ENCODE results near the gene FOXL1. TPM values are rescaled to one million over a fixed set of nuclear protein-coding genes. Genes with fewer than 3 reads are reported as not detected.

The FOXL1 gene
- total RNA-seq, 1 donor from 2014 or later, result 6.4 TPM

DNA sequence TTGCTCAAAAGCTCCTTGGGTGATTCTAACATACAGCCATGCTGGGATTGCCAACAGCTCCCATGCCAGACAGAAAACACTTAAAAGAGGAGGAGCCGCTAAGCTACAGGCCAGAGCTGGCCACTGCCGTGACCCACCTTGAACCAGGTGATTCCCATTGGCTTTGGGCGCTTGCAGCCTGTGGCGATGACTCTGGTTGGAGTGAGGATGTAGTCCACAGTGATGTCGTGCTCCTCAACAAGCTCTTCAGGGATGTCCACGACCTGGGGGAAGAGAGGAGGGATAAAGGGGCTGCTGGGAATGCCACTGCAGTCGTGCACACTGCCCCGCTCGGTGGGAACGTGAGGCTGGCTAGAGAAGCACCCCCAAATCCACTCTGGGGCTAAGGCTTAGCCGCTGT lies 36.8 kb upstream of the FOXL1 start:
- no peak overlapping the region for H3K4me3 Mint-ChIP-seq (ENCODE audit: unreplicated experiment)
- no peaks in the 10 kb centered on the region for H3K9me3 Mint-ChIP-seq (ENCODE audit: unreplicated experiment)
- H3K27ac Mint-ChIP-seq (ENCODE audit: unreplicated experiment), result no peak overlapping the region
- peaks cover 6% of the 10 kb centered on the region for H3K36me3 Mint-ChIP-seq (ENCODE audit: unreplicated experiment)
- H3K27me3 Mint-ChIP-seq (ENCODE audit: unreplicated experiment), result peaks cover 20% of the 10 kb centered on the region
- H3K4me1 Mint-ChIP-seq (ENCODE audit: unreplicated experiment), result no peaks in the 10 kb centered on the region
- TF ChIP-seq, protein P1, sequence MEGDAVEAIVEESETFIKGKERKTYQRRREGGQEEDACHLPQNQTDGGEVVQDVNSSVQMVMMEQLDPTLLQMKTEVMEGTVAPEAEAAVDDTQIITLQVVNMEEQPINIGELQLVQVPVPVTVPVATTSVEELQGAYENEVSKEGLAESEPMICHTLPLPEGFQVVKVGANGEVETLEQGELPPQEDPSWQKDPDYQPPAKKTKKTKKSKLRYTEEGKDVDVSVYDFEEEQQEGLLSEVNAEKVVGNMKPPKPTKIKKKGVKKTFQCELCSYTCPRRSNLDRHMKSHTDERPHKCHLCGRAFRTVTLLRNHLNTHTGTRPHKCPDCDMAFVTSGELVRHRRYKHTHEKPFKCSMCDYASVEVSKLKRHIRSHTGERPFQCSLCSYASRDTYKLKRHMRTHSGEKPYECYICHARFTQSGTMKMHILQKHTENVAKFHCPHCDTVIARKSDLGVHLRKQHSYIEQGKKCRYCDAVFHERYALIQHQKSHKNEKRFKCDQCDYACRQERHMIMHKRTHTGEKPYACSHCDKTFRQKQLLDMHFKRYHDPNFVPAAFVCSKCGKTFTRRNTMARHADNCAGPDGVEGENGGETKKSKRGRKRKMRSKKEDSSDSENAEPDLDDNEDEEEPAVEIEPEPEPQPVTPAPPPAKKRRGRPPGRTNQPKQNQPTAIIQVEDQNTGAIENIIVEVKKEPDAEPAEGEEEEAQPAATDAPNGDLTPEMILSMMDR (IDR thresholded peaks at IDR 0.05), result no peak
- no peak for DNase-seq (ENCODE audit: extremely low spot score, unreplicated experiment)

DNA sequence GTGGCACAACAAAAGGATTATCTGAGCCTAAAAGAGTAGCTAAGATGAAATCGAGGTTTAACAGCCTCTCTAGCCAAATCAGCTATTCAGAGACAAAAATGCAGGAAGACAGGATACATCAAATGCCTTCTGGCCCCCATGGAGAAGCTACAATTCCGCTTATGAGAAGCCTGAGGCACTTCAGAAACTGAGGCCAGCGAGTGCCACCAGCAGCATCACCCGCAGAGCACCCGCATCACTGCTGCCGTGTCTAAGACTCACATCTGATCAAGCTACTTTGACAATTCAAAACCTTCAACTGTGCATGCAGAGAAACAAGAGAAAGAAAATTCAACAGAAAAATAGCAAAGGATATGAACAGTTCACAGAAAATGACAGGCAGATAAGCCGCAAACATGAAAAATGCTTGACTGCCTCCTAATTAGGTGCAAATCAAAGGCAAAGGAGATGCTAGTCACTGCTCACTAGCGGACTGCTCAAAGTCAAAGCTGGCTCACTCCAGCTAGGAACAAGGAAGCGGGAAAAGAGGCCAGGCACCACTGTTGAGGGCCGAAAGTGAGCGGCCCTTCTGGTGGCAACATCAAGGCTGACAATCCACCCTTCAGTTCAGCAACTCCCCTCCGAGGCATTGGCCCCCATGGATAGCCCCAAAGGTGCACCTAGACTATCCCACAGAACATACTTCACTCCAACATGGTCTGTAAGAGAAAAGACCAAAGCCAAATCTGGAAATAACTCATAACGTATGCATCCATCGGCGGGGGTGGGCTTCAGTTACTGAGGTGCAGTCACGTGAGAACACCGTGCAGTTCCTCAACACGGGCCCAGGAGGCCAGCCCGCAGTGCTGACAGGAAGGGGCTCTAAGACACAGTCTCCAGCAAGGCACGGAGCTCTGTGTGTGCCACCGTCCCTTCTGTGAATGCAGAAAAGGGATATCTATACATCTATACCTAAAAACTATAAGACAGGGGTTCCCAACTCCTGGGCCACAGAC lies 35.3 kb upstream of the FOXL1 start:
- Mint-ChIP-seq H3K36me3 (ENCODE audit: unreplicated experiment) (peaks cover 6% of the 10 kb centered on the region), H3K9me3 (ENCODE audit: unreplicated experiment) (no peaks in the 10 kb centered on the region), H3K4me1 (ENCODE audit: unreplicated experiment) (no peaks in the 10 kb centered on the region), H3K4me3 (ENCODE audit: unreplicated experiment) (no peak overlapping the region), H3K27ac (ENCODE audit: unreplicated experiment) (no peak overlapping the region), H3K27me3 (ENCODE audit: unreplicated experiment) (peaks cover 23% of the 10 kb centered on the region)
- DNase-seq (ENCODE audit: extremely low spot score, unreplicated experiment), result no peak
- TF ChIP-seq, protein P1 (IDR thresholded peaks at IDR 0.05), result no peak

DNA sequence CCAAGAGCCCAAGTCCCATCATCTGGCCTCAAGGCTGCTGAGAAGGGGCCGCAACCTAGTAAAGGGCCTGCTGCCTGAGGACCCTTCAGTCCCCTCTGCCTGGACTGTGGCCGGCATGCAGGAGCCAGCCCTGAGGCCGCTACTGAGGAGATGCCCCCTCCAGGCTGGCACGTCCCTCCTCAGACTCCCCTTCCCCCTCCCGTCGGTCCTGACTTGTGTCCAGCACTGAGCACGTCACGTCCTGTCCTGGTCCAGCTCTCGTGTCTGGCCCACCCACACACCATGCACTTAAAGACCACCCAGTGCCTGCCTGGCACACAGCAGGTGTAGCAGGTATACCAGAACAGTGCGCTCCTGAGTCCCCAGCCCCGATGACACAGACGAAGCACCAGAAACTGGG lies 32.9 kb upstream of the FOXL1 start:
- no peak overlapping the region for H3K4me3 Mint-ChIP-seq (ENCODE audit: unreplicated experiment)
- H3K36me3 Mint-ChIP-seq (ENCODE audit: unreplicated experiment), result peaks cover 7% of the 10 kb centered on the region
- DNase-seq (ENCODE audit: extremely low spot score, unreplicated experiment), result no peak
- no peaks in the 10 kb centered on the region for H3K9me3 Mint-ChIP-seq (ENCODE audit: unreplicated experiment)
- peaks cover 17% of the 10 kb centered on the region for H3K27me3 Mint-ChIP-seq (ENCODE audit: unreplicated experiment)
- no peaks in the 10 kb centered on the region for H3K4me1 Mint-ChIP-seq (ENCODE audit: unreplicated experiment)
- no peak overlapping the region for H3K27ac Mint-ChIP-seq (ENCODE audit: unreplicated experiment)
- TF ChIP-seq, protein P1 (IDR thresholded peaks at IDR 0.05), result no peak

DNA sequence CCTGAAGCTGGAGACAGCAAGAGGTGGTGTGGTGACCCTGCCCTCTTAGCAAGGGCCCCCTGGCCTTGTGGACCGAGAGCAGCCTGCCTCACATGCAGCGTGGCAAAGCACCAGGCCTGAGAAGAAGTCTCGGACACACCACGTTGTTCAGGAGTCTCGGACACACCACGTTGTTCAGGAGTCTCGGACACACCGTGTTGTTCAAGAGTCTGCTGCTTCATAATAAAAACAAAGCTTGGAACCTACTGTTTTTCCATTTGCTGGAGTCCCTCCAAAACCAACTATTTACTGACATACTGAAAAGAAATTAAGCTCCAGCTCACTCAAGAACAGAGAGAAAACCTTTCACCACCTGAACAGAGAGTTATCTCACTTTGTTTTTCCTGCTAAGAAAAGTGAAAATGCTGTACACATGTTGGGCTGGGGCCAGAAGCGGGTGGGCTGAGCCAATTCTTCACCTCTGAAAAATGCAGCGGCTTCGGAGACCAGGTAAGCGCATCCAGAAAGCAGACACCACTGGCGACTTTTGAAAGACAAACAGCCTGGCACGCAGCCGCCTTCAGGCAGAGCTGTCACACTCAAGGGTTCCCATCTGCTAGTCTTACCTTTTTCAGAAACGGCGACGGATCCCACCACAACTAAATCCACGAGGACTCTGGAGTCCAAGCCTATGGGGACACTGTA lies 32.3 kb upstream of the FOXL1 start:
- TF ChIP-seq, protein P1 (IDR thresholded peaks at IDR 0.05), result no peak
- Mint-ChIP-seq H3K9me3 (ENCODE audit: unreplicated experiment) (no peaks in the 10 kb centered on the region), H3K4me3 (ENCODE audit: unreplicated experiment) (no peak overlapping the region), H3K36me3 (ENCODE audit: unreplicated experiment) (peaks cover 7% of the 10 kb centered on the region), H3K27me3 (ENCODE audit: unreplicated experiment) (peaks cover 17% of the 10 kb centered on the region), H3K4me1 (ENCODE audit: unreplicated experiment) (no peaks in the 10 kb centered on the region), H3K27ac (ENCODE audit: unreplicated experiment) (no peak overlapping the region)
- no peak for DNase-seq (ENCODE audit: extremely low spot score, unreplicated experiment)

DNA sequence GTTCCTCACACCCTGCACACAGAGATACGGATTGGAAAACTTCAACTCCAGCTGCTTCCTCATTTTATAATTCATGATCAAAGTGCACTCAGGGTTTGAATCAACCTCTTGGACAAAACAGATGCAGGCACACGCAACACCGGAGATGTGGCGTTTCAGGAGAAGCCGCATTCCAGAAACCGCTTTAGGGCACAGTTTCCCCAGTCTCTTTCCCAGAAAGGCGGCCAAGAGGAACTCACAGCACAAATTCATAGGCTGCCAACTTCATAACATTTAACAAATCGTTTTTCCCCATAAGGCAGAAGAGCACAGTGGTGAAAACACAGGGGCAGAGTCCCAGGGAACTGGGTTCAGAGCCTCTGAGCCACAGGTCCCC lies 31.7 kb upstream of the FOXL1 start:
- Mint-ChIP-seq H3K36me3 (ENCODE audit: unreplicated experiment) (peaks cover 7% of the 10 kb centered on the region), H3K9me3 (ENCODE audit: unreplicated experiment) (no peaks in the 10 kb centered on the region), H3K27ac (ENCODE audit: unreplicated experiment) (no peak overlapping the region), H3K27me3 (ENCODE audit: unreplicated experiment) (peaks cover 21% of the 10 kb centered on the region), H3K4me1 (ENCODE audit: unreplicated experiment) (no peaks in the 10 kb centered on the region), H3K4me3 (ENCODE audit: unreplicated experiment) (no peak overlapping the region)
- TF ChIP-seq, protein P1 (IDR thresholded peaks at IDR 0.05), result no peak
- DNase-seq (ENCODE audit: extremely low spot score, unreplicated experiment), result no peak

Measured in osteocyte (in vitro differentiated cells).